Mesothelial cell of epicardium (in vitro differentiated cells): ENCODE data around the gene SNCAIP. TPM values are rescaled to one million over a fixed set of nuclear protein-coding genes. Genes with fewer than 3 reads are reported as not detected.

ENCODE experiments used
- DNase-seq, 2 experiments: peaks; one replicate each; pipeline ENCODE4 v3.0.0; 2021; ENCODE audit warnings: low spot score in 2 of 2; ENCODE audit not compliant: unreplicated experiment in 2 of 2
- H3K27ac Mint-ChIP-seq: 2 replicates; pipeline ENCODE4 v1.8.0; 2021; ENCODE audit warnings: mixed read lengths
- H3K27me3 Mint-ChIP-seq: 2 replicates; pipeline ENCODE4 v1.8.0; 2021; ENCODE audit warnings: low read depth, mixed read lengths
- H3K36me3 Mint-ChIP-seq: 2 replicates; pipeline ENCODE4 v1.8.0; 2021; ENCODE audit warnings: mixed read lengths
- H3K4me1 Mint-ChIP-seq: 2 replicates; pipeline ENCODE4 v1.8.0; 2021; ENCODE audit warnings: mixed read lengths
- H3K4me3 Mint-ChIP-seq: 2 replicates; pipeline ENCODE4 v1.8.0; 2021; ENCODE audit warnings: mild to moderate bottlenecking, moderate library complexity, mixed read lengths
- H3K9me3 Mint-ChIP-seq: 2 replicates; pipeline ENCODE4 v1.8.0; 2021; ENCODE audit warnings: mixed read lengths
- CTCF ChIP-seq: fragments of 200-600 bp; sonication (generic); IDR thresholded peaks from one replicate; pipeline ENCODE4 v1.5.0; 2021; ENCODE audit warnings: antibody characterized with exemption; ENCODE audit not compliant: unreplicated experiment
- total RNA-seq: library from RNA; stranded (reverse); gene quantifications from 3 replicates; pipeline ENCODE4 v1.2.1, GENCODE V29; 2021

The SNCAIP gene
- total RNA-seq, 1 donor from 2014 or later, result 102 TPM

- no peaks in the 10 kb centered on the region for H3K27me3 Mint-ChIP-seq
Measured at GRCh38 chr5:122455939-122456338, 143.9 kb downstream of the SNCAIP start.

GRCh38 chr5:122457178-122457826, 145.3 kb downstream of the SNCAIP start:
- no peak overlapping the region for H3K4me3 Mint-ChIP-seq
- H3K9me3 Mint-ChIP-seq, result no peaks in the 10 kb centered on the region
- no peaks in the 10 kb centered on the region for H3K27me3 Mint-ChIP-seq
- H3K4me1 Mint-ChIP-seq, result peaks cover 28% of the 10 kb centered on the region
- DNase-seq, result no peak
- peaks cover 58% of the 10 kb centered on the region for H3K36me3 Mint-ChIP-seq
- no peak for TF ChIP-seq CTCF
- H3K27ac Mint-ChIP-seq, result no peak overlapping the region

More at GRCh38 chr5:122455939-122456338, 143.9 kb downstream of the SNCAIP start:
- Mint-ChIP-seq H3K4me1 (peaks cover 28% of the 10 kb centered on the region), H3K36me3 (peaks cover 59% of the 10 kb centered on the region), H3K4me3 (no peak overlapping the region), H3K27ac (no peak overlapping the region), H3K9me3 (no peaks in the 10 kb centered on the region)
- TF ChIP-seq CTCF, result no peak
- no peak for DNase-seq

GRCh38 chr5:122458278-122458872, 146.3 kb downstream of the SNCAIP start:
- no peak overlapping the region for H3K4me3 Mint-ChIP-seq
- peak; percentile 57 for TF ChIP-seq CTCF
- H3K36me3 Mint-ChIP-seq, result peaks cover 51% of the 10 kb centered on the region
- H3K4me1 Mint-ChIP-seq, result peaks cover 32% of the 10 kb centered on the region
- no peak for DNase-seq
- no peaks in the 10 kb centered on the region for H3K9me3 Mint-ChIP-seq
- H3K27ac Mint-ChIP-seq, result no peak overlapping the region
- no peaks in the 10 kb centered on the region for H3K27me3 Mint-ChIP-seq

DNA sequence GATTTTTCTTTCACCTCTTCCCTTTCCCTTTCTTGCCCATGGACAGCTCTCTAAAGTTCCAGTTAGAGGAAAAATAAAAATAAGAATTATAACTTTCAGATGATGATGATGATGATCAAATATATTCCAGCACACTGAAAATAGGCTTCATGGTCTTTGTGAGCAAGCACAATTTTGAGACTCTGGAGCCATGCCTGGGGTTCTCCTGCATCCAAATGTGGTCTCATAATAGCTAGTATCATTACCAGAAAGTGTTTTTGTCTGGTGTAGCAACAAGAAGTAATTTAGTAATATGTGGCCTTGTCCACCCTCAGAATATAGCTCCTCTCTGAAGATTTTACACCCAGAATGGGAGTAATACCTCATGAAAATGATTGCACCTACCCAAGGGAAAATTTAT, 150.4 kb downstream of the SNCAIP start:
- no peak overlapping the region for H3K27ac Mint-ChIP-seq
- H3K27me3 Mint-ChIP-seq, result no peaks in the 10 kb centered on the region
- H3K36me3 Mint-ChIP-seq, result peaks cover 48% of the 10 kb centered on the region
- H3K4me3 Mint-ChIP-seq, result no peak overlapping the region
- no peak for TF ChIP-seq CTCF
- peaks cover 46% of the 10 kb centered on the region for H3K4me1 Mint-ChIP-seq
- no peak for DNase-seq
- no peaks in the 10 kb centered on the region for H3K9me3 Mint-ChIP-seq

- Mint-ChIP-seq H3K9me3 (peaks cover 5% of the 10 kb centered on the region), H3K27ac (peak overlapping the region; percentile 58), H3K4me3 (no peak overlapping the region), H3K27me3 (no peaks in the 10 kb centered on the region), H3K36me3 (peaks cover 49% of the 10 kb centered on the region), H3K4me1 (peaks cover 48% of the 10 kb centered on the region)
- no peak for DNase-seq
- no peak for TF ChIP-seq CTCF
Measured at GRCh38 chr5:122463221-122463620, 151.2 kb downstream of the SNCAIP start.
